Activated naive CD4-positive, alpha-beta T cell treated with anti-CD3 and anti-CD28 coated beads, Interleukin-2, amount 10 ng/mL, durations not matched to agents 7 days and 5 days (primary cell): ENCODE results near the gene WSB1.
"Not testable (repeated sequence)": the region's sequence is repeated elsewhere in the genome, so short reads cannot be mapped to it uniquely, and the experiment has no call there.

ENCODE experiments used
- CTCF ChIA-PET: fragments of 350-600 bp; sonication (Branson Sonifier 250); formaldehyde crosslinking; loops from one replicate; lab custom pipeline; 2021; ENCODE audit warnings: antibody characterized with exemption; lab: Charles Lee
- DNase-seq: peaks from one replicate; pipeline ENCODE4 v3.0.0-alpha.2; 2020
- H3K27ac Mint-ChIP-seq: one replicate; pipeline ENCODE4 v1.8.0; 2021; ENCODE audit warnings: mild to moderate bottlenecking, moderate library complexity, mixed read lengths
- H3K27me3 Mint-ChIP-seq: one replicate; pipeline ENCODE4 v1.8.0; 2021; ENCODE audit warnings: mild to moderate bottlenecking, mixed read lengths
- H3K36me3 Mint-ChIP-seq: one replicate; pipeline ENCODE4 v1.8.0; 2021; ENCODE audit warnings: mixed read lengths
- H3K4me1 Mint-ChIP-seq: one replicate; pipeline ENCODE4 v1.8.0; 2021; ENCODE audit warnings: mixed read lengths
- H3K4me3 Mint-ChIP-seq: one replicate; pipeline ENCODE4 v1.8.0; 2021; ENCODE audit warnings: mild to moderate bottlenecking, moderate library complexity, mixed read lengths
- H3K9me3 Mint-ChIP-seq: one replicate; pipeline ENCODE4 v1.8.0; 2021; ENCODE audit warnings: mixed read lengths

Gene WSB1

DNA sequence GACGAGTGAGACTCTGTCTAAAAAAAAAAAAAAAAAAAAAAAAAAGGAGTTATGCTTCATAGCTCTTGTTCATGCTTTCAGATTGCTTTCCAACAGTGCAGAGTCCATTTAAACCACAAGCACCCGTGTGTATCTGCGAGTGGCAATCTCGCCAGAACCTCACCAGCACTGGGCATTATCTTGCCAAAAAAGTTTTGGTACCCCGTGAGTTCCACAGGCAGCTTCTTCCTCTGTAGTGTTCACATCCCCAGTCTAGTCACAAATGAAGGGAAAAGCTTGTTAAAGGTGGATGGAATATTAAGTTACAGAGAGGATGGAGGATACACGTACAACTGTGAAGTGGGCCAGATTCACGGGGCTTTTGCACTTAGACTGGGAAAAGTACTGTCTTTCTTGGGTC, 33.5 kb downstream of the WSB1 start:
- Mint-ChIP-seq H3K27ac (no peak overlapping the region), H3K27me3 (peaks cover 9% of the 10 kb centered on the region), H3K4me1 (peaks cover 11% of the 10 kb centered on the region), H3K4me3 (no peak overlapping the region), H3K9me3 (no peaks in the 10 kb centered on the region), H3K36me3 (no peaks in the 10 kb centered on the region)
- CTCF ChIA-PET = interaction anchor here (0.6 to 1.3 kb wide), 2 partner anchors 81 to 91 kb away, joined by 4 read pairs; no protein-coding TSS in a partner anchor
- DNase-seq = no peak

DNA sequence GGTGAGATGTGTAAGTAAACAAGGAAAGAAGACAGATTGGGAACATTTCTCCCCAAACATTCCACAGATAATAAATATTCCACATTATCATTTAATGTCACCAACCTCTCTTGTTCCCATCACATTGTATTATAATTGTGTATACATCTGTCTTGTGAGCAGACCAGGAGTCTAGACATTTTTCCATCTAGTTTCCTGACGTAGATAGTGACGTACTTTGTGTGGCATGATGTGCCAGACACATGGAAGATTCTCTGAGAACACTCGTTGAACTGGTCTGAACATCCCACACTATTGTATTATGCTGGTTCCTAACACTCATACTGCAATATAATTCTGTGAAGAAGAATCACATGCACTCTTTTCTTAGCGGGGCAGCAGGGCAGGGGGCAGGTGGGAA, 34.0 kb downstream of the WSB1 start:
- CTCF ChIA-PET = interaction anchor here (1.3 kb wide), 1 partner anchor 91 kb away, joined by 4 read pairs; no protein-coding TSS in a partner anchor
- peaks cover 14% of the 10 kb centered on the region for H3K4me1 Mint-ChIP-seq
- no peaks in the 10 kb centered on the region for H3K9me3 Mint-ChIP-seq
- H3K27me3 Mint-ChIP-seq = peaks cover 9% of the 10 kb centered on the region
- H3K36me3 Mint-ChIP-seq = no peaks in the 10 kb centered on the region
- H3K27ac Mint-ChIP-seq = no peak overlapping the region
- DNase-seq = no peak
- H3K4me3 Mint-ChIP-seq = no peak overlapping the region

DNA sequence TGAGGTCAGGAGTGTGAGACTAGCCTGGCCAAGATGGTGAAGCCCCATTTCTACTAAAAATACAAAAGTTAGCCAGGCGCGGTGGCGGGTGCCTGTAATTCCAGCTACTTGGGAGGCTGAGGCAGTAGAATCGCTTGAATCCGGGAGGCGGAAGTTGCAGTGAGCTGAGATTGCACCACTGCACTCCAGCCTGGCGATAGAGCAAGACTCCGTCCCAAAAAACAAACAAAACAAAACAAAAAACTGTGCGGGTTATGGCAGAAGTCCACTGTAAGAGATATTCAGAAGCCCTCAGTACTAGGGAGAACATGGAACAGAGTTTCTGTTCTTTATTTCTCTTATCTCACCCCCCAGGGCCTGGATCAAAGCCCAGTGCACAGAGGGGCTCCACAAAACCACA, 34.8 kb downstream of the WSB1 start:
- peaks cover 20% of the 10 kb centered on the region for H3K4me1 Mint-ChIP-seq
- DNase-seq, H3K36me3 Mint-ChIP-seq, H3K9me3 Mint-ChIP-seq, H3K27ac Mint-ChIP-seq, H3K27me3 Mint-ChIP-seq, H3K4me3 Mint-ChIP-seq: not testable (repeated sequence)
- CTCF ChIA-PET = interaction anchor here (0.8 to 1.1 kb wide), 2 partner anchors 83 to 91 kb away, joined by 3 read pairs; no protein-coding TSS in a partner anchor

DNA sequence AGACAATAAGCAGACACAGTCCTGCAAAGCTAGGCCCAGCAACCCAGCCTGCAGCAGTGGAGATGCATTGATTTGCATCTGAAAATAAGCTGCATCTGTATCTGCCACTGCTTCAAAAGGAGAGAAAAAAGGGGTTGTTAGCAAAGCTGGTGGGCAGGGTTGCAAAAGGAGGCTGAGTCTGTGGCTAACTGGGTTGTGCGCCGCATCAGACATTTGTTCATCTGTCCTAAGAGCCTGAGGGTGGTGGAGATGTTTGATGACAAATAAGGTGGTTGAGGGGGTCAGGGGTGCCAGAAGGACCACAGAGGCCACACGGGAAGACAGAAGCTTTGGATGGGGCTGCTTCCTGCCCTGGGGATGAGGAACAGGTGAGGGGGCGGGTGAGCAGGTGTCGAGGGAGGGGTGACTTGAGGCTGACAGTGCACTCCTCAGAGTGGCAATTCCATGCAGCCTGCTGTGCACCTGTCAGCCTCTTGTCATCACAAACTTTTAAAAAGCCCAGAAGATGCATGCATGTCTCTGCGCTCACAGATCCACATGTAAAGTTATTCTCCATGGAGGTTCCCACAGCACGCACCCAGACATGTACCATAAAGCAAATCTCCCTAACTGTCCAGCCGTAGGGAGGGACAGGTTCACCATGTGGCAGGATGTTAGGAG, 35.4 kb downstream of the WSB1 start:
- Mint-ChIP-seq H3K27me3 (peaks cover 9% of the 10 kb centered on the region), H3K36me3 (no peaks in the 10 kb centered on the region), H3K27ac (no peak overlapping the region), H3K4me1 (peaks cover 25% of the 10 kb centered on the region), H3K4me3 (no peak overlapping the region), H3K9me3 (no peaks in the 10 kb centered on the region)
- no peak for DNase-seq
- CTCF ChIA-PET = interaction anchor here (0.8 to 1.1 kb wide), 2 partner anchors 84 to 91 kb away, joined by 3 read pairs; no protein-coding TSS in a partner anchor

GRCh38 chr17:27332047-27332393, 38.1 kb downstream of the WSB1 start:
- H3K9me3 Mint-ChIP-seq = no peaks in the 10 kb centered on the region
- no peaks in the 10 kb centered on the region for H3K36me3 Mint-ChIP-seq
- H3K27me3 Mint-ChIP-seq = peaks cover 8% of the 10 kb centered on the region
- H3K4me1 Mint-ChIP-seq = peaks cover 25% of the 10 kb centered on the region
- CTCF ChIA-PET = interaction anchor here (1.0 to 4.9 kb wide), 4 partner anchors 12 to 95 kb away, joined by 3 to 110 read pairs (median 6); no protein-coding TSS in a partner anchor
- H3K27ac Mint-ChIP-seq = peak overlapping the region; percentile 49
- no peak for DNase-seq
- H3K4me3 Mint-ChIP-seq = peak overlapping the region; percentile 60

GRCh38 chr17:27332485-27333409, 38.8 kb downstream of the WSB1 start:
- Mint-ChIP-seq H3K27me3 (peaks cover 9% of the 10 kb centered on the region), H3K4me1 (peaks cover 25% of the 10 kb centered on the region), H3K27ac (peak overlapping the region; percentile 81), H3K36me3 (no peaks in the 10 kb centered on the region), H3K9me3 (no peaks in the 10 kb centered on the region), H3K4me3 (peak overlapping the region; percentile 67)
- peak; percentile 92 for DNase-seq
- CTCF ChIA-PET = interaction anchor here (0.6 to 4.9 kb wide), 22 partner anchors 12 to 441 kb away, joined by 3 to 110 read pairs (median 4); partner anchors contain the start of gene WSB1

DNA sequence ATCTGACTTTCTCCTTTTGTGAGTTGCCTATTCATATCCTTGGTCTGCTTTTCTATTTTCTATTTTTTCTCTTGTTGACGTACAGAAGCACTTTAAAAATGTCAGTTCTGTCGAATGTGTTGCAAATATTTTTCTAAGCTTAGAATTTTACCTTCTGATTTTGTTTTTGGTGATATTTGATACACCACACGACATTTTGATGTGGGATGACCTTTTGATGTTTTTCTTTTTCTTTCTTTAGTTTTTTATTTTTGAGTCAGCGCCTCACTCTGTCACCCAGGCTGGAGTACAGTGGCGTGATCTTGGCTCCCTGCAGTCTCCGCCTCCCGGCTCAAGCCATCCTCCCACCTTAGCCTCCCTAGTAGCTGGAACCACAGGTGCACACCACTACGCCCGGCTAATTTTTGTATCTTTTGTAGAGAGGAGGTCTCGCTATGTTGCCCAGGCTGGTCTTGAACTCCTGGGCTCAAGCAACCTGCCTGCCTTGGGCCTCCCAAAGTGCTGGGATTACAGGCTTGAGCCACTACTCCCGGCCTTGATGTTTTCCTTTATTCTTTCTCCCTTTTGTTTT, 39.6 kb downstream of the WSB1 start:
- H3K36me3 Mint-ChIP-seq = no peaks in the 10 kb centered on the region
- H3K27me3 Mint-ChIP-seq = peaks cover 9% of the 10 kb centered on the region
- no peak for DNase-seq
- CTCF ChIA-PET = interaction anchor here (0.6 to 4.9 kb wide), 21 partner anchors 14 to 440 kb away, joined by 3 to 110 read pairs (median 4); partner anchors contain the start of gene WSB1
- no peaks in the 10 kb centered on the region for H3K9me3 Mint-ChIP-seq
- H3K27ac Mint-ChIP-seq = peak overlapping the region; percentile 81
- peak overlapping the region; percentile 67 for H3K4me3 Mint-ChIP-seq
- H3K4me1 Mint-ChIP-seq = peaks cover 25% of the 10 kb centered on the region

GRCh38 chr17:27336184-27336583, 42.3 kb downstream of the WSB1 start:
- peaks cover 9% of the 10 kb centered on the region for H3K27me3 Mint-ChIP-seq
- no peaks in the 10 kb centered on the region for H3K9me3 Mint-ChIP-seq
- CTCF ChIA-PET = interaction anchor here (1.2 to 1.5 kb wide), 2 partner anchors 314 to 316 kb away, joined by 3 to 4 read pairs; no protein-coding TSS in a partner anchor
- no peaks in the 10 kb centered on the region for H3K36me3 Mint-ChIP-seq
- no peak for DNase-seq
- H3K4me3 Mint-ChIP-seq = no peak overlapping the region
- no peak overlapping the region for H3K27ac Mint-ChIP-seq
- peaks cover 30% of the 10 kb centered on the region for H3K4me1 Mint-ChIP-seq

- H3K36me3 Mint-ChIP-seq = no peaks in the 10 kb centered on the region
- H3K9me3 Mint-ChIP-seq = no peaks in the 10 kb centered on the region
- peaks cover 15% of the 10 kb centered on the region for H3K27me3 Mint-ChIP-seq
- CTCF ChIA-PET = no interaction called here
- no peak for DNase-seq
- H3K4me3 Mint-ChIP-seq = no peak overlapping the region
- peaks cover 12% of the 10 kb centered on the region for H3K4me1 Mint-ChIP-seq
- no peak overlapping the region for H3K27ac Mint-ChIP-seq
Observed at GRCh38 chr17:27338536-27338985, 44.6 kb downstream of the WSB1 start.

GRCh38 chr17:27339198-27339835, 45.4 kb downstream of the WSB1 start:
- Mint-ChIP-seq H3K9me3 (no peaks in the 10 kb centered on the region), H3K27ac (no peak overlapping the region), H3K4me3 (no peak overlapping the region), H3K27me3 (peaks cover 23% of the 10 kb centered on the region), H3K36me3 (no peaks in the 10 kb centered on the region), H3K4me1 (peaks cover 6% of the 10 kb centered on the region)
- DNase-seq = no peak
- CTCF ChIA-PET = no interaction called here

DNA sequence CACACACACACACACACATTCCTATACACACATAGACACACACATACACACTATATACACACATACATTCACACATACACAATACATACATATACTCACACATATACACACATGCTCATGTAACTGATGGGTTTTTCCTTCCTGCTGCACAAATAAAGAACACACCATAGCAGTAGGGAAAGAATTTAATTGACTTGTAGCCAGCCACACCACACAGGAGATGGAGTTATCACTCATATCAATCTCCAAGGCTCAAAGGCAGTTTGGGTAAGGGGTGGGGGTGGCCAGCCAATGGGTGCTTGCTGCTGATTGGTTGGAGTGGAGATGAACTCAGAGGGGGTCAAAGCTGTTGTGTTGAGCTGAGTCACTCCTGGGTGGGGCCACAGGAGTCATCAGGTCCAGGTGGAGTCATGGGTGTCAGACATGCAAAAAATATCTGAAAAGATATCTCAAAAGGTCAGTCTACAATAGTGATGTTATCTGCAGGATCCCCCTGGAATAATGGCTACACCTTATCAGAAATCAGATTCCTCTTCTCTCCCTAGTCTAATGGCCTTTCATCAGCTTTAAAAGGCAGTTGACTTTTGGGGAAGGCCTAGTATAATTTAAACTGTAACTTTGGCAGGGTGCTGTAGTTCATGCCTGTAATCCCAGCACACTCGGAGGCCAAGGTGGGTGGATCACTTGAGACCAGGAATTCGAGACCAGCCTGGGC, 46.1 kb downstream of the WSB1 start:
- H3K9me3 Mint-ChIP-seq = no peaks in the 10 kb centered on the region
- peak; percentile 41 for DNase-seq
- H3K4me1 Mint-ChIP-seq = peaks cover 6% of the 10 kb centered on the region
- no peak overlapping the region for H3K4me3 Mint-ChIP-seq
- CTCF ChIA-PET = interaction anchor here (1.3 kb wide), 1 partner anchor 103 kb away, joined by 6 read pairs; no protein-coding TSS in a partner anchor
- no peaks in the 10 kb centered on the region for H3K36me3 Mint-ChIP-seq
- peaks cover 25% of the 10 kb centered on the region for H3K27me3 Mint-ChIP-seq
- no peak overlapping the region for H3K27ac Mint-ChIP-seq

GRCh38 chr17:27340575-27340974, 46.7 kb downstream of the WSB1 start:
- Mint-ChIP-seq H3K4me3 (no peak overlapping the region), H3K4me1 (peaks cover 6% of the 10 kb centered on the region), H3K9me3 (no peaks in the 10 kb centered on the region), H3K27me3 (peaks cover 25% of the 10 kb centered on the region), H3K36me3 (no peaks in the 10 kb centered on the region), H3K27ac (no peak overlapping the region)
- DNase-seq = no peak
- CTCF ChIA-PET = interaction anchor here (1.3 kb wide), 1 partner anchor 104 kb away, joined by 6 read pairs; no protein-coding TSS in a partner anchor

DNA sequence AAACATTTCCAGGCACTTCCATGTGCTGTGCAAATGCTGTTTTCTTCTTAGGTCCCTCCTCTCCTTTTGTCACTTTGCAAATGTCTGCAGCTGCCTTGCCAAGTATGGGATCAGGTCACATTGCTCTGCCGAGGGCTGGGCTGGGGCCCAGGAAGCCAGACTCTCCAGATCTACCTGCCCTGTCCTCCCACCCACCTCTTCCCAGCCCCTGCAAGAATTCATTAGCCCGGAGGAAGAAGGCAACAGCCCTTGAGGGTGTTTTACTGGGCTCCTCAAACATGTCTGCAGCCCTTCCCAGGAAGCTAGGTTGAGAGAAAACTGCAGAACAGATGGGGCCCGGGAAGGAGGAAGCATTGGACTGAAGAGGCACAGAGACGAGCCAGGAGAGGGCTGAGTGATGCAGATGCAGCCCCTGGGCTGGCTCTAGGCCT, 47.1 kb downstream of the WSB1 start:
- no peak overlapping the region for H3K27ac Mint-ChIP-seq
- H3K36me3 Mint-ChIP-seq = no peaks in the 10 kb centered on the region
- H3K9me3 Mint-ChIP-seq = no peaks in the 10 kb centered on the region
- H3K4me1 Mint-ChIP-seq = peaks cover 7% of the 10 kb centered on the region
- H3K27me3 Mint-ChIP-seq = peaks cover 24% of the 10 kb centered on the region
- no peak overlapping the region for H3K4me3 Mint-ChIP-seq
- CTCF ChIA-PET = interaction anchor here (1.3 kb wide), 1 partner anchor 104 kb away, joined by 6 read pairs; no protein-coding TSS in a partner anchor
- DNase-seq = no peak
